IMR-90 (cell line): Measurements from ENCODE around the gene MUC6. TPM values are rescaled to one million over a fixed set of nuclear protein-coding genes. Genes with fewer than 3 reads are reported as not detected.

Experiments used
- ATAC-seq: fragments of 200-7000 bp; cut with Tn5 transposase; 2 replicates; pipeline ENCODE4 v1.9.1; 2020; ENCODE audit warnings: low read depth, mild to moderate bottlenecking, moderate library complexity
- BruUV-seq: library from RNA; stranded (reverse); fragments of 400-500 nt; replicated peaks from 2 replicates; lab custom pipeline; 2021; lab: Mats Ljungman, UMichigan
- CTCF ChIA-PET: fragments of 300-600 bp; formaldehyde crosslinking; extraction: SDS; loops from one replicate; lab custom pipeline; 2021; ENCODE audit warnings: antibody characterized with exemption; lab: Yijun Ruan, JAX
- POLR2A ChIA-PET: fragments of 300-600 bp; sonication (Branson Sonifier 250); formaldehyde crosslinking; loops from one replicate; lab custom pipeline; 2022; ENCODE audit warnings: antibody characterized with exemption; ENCODE audit not compliant: unreplicated experiment; lab: Charles Lee
- DNase-seq: peaks from one replicate; pipeline ENCODE4 v3.0.0; 2013
- H2AFZ ChIP-seq: replicated peaks from 2 replicates; pipeline ENCODE3; 2013; ENCODE audit warnings: low read length, mild to moderate bottlenecking; ENCODE audit not compliant: poor library complexity
- H2AK5ac ChIP-seq: 2 replicates; pipeline ENCODE4 v1.6.1; 2013; ENCODE audit warnings: low read depth, low read length, inconsistent platforms
- H2AK9ac ChIP-seq: replicated peaks from 2 replicates; pipeline ENCODE3; 2013; ENCODE audit warnings: mild to moderate bottlenecking, low read depth, low read length, moderate library complexity; ENCODE audit not compliant: poor library complexity
- H2BK120ac ChIP-seq: 2 replicates; pipeline ENCODE4 v1.6.1; 2013; ENCODE audit warnings: low read depth, low read length, inconsistent platforms
- H2BK15ac ChIP-seq: 3 replicates; pipeline ENCODE4 v1.6.1; 2013; ENCODE audit warnings: low read depth, low read length, inconsistent platforms
- H2BK20ac ChIP-seq: 2 replicates; pipeline ENCODE4 v1.6.1; 2013; ENCODE audit warnings: low read depth, mild to moderate bottlenecking, inconsistent platforms, low read length, moderate library complexity
- H2BK5ac ChIP-seq: 2 replicates; pipeline ENCODE4 v1.6.1; 2013; ENCODE audit warnings: mild to moderate bottlenecking, low read depth, low read length, inconsistent platforms; ENCODE audit not compliant: poor library complexity, severe bottlenecking
- H3K14ac ChIP-seq: replicated peaks from 2 replicates; pipeline ENCODE4 v1.6.1; 2013; ENCODE audit warnings: low read depth, low read length, inconsistent platforms
- H3K18ac ChIP-seq: 2 replicates; pipeline ENCODE4 v1.6.1; 2013; ENCODE audit warnings: low read depth, low read length, control low read depth
- H3K23ac ChIP-seq: 2 replicates; pipeline ENCODE4 v1.6.1; 2013; ENCODE audit warnings: low read depth, low read length, inconsistent platforms
- H3K27ac ChIP-seq: 2 replicates; pipeline ENCODE4 v1.5.1; 2013; ENCODE audit warnings: mild to moderate bottlenecking, control low read depth, low read length; ENCODE audit not compliant: insufficient read depth
- H3K27me3 ChIP-seq: 2 replicates; pipeline ENCODE4 v1.6.1; 2013; ENCODE audit warnings: low read length; ENCODE audit not compliant: control insufficient read depth, insufficient read depth
- H3K36me3 ChIP-seq: 2 replicates; pipeline ENCODE4 v1.6.1; 2013; ENCODE audit warnings: low read length, mixed read lengths; ENCODE audit not compliant: control insufficient read depth, insufficient read depth
- H3K4ac ChIP-seq: 2 replicates; pipeline ENCODE4 v1.6.1; 2013; ENCODE audit warnings: low read depth, low read length, inconsistent platforms
- H3K4me1 ChIP-seq: 2 replicates; pipeline ENCODE4 v1.6.1; 2013; ENCODE audit warnings: low read length, mixed read lengths; ENCODE audit not compliant: control insufficient read depth, insufficient read depth
- H3K4me2 ChIP-seq: 2 replicates; pipeline ENCODE4 v1.6.1; 2013; ENCODE audit warnings: low read depth, mild to moderate bottlenecking, control low read depth, low read length, moderate library complexity
- H3K4me3 ChIP-seq: 2 replicates; pipeline ENCODE4 v1.5.1; 2013; ENCODE audit warnings: low read depth, mild to moderate bottlenecking, control low read depth, low read length, moderate library complexity; ENCODE audit not compliant: insufficient read depth
- H3K56ac ChIP-seq: 2 replicates; pipeline ENCODE4 v1.6.1; 2013; ENCODE audit warnings: low read length, inconsistent platforms; ENCODE audit not compliant: insufficient read depth; ENCODE audit errors: extremely low read depth
- H3K79me1 ChIP-seq, 2 experiments: 2 replicates each; pipeline ENCODE4 v1.6.1; 2013; ENCODE audit warnings: low read length in 2 of 2, inconsistent platforms in 1 of 2, low read depth in 1 of 2
- H3K9ac ChIP-seq: 2 replicates; pipeline ENCODE4 v1.6.1; 2013; ENCODE audit warnings: low read depth, low read length, control low read depth
- H3K9me1 ChIP-seq: 2 replicates; pipeline ENCODE4 v1.6.1; 2013; ENCODE audit warnings: low read length, inconsistent platforms; ENCODE audit not compliant: insufficient read depth
- H3K9me3 ChIP-seq: 2 replicates; pipeline ENCODE4 v1.6.1; 2013; ENCODE audit warnings: low read length; ENCODE audit not compliant: control insufficient read depth, insufficient read depth
- H4K20me1 ChIP-seq: 2 replicates; pipeline ENCODE4 v1.6.1; 2013; ENCODE audit warnings: low read length, inconsistent platforms; ENCODE audit not compliant: insufficient read depth
- H4K5ac ChIP-seq: 2 replicates; pipeline ENCODE4 v1.6.1; 2013; ENCODE audit warnings: mild to moderate bottlenecking, low read depth, low read length, control low read depth
- H4K8ac ChIP-seq, 2 experiments: 2 replicates each; pipeline ENCODE4 v1.6.1; 2013; ENCODE audit warnings: low read depth in 2 of 2, low read length in 2 of 2, control low read depth in 1 of 2, inconsistent platforms in 1 of 2
- H4K91ac ChIP-seq: 2 replicates; pipeline ENCODE4 v1.6.1; 2013; ENCODE audit warnings: low read depth, low read length, inconsistent platforms; ENCODE audit not compliant: insufficient read depth
- CHD1 ChIP-seq: IDR thresholded peaks from 2 replicates; pipeline ENCODE4 v1.6.1; 2012; ENCODE audit warnings: low read depth, low read length, improper control_type of control experiment
- CTCF ChIP-seq: conservative IDR thresholded peaks from 2 replicates; pipeline ENCODE4 v1.5.1; 2012; ENCODE audit warnings: mild to moderate bottlenecking, low read depth, low read length, improper control_type of control experiment
- FOS ChIP-seq: fragments of 150-350 bp; IDR thresholded peaks from 2 replicates; pipeline ENCODE4 v1.6.1; 2016; ENCODE audit warnings: low read depth, low read length
- RFX5 ChIP-seq: IDR thresholded peaks from 2 replicates; pipeline ENCODE4 v1.8.0; 2012; ENCODE audit warnings: low read depth, mild to moderate bottlenecking, low read length, moderate library complexity
- USF2 ChIP-seq: fragments of 150-350 bp; IDR thresholded peaks from 2 replicates; pipeline ENCODE4 v1.6.1; 2017; ENCODE audit warnings: mild to moderate bottlenecking, antibody characterized with exemption, low read length, low read depth
- WGBS, 2 experiments: methylation state at CpG; one replicate each; pipeline versions ENCODE4 v1.1.5 to v1.1.7; 2013; ENCODE audit warnings: missing lambda C conversion rate in 2 of 2; ENCODE audit not compliant: insufficient read length in 1 of 2; ENCODE audit errors: extremely low coverage in 2 of 2; 5-methylcytosine and 5-hydroxymethylcytosine counted together
- dilution Hi-C: fragments of 300-500 bp; cut with HindIII; formaldehyde crosslinking; loops from one replicate; pipeline ENCODE4 v1.14.3; 2018; ENCODE audit warnings: low sequenced_read_pairs; ENCODE audit not compliant: unreplicated experiment
- in situ Hi-C: fragments of 300-500 bp; cut with MboI; formaldehyde crosslinking; loops from 3 replicates; pipeline ENCODE4 v1.14.3; 2019; ENCODE audit warnings: low sequenced_read_pairs, inconsistent platforms, mixed read lengths
- intact Hi-C: fragments of 100-400 bp; cut with micrococcal nuclease; formaldehyde crosslinking; loops from 2 replicates; pipeline ENCODE4 v1.10.0; 2022
- polyA plus RNA-seq, 3 experiments: library from polyadenylated mRNA; depleted of rRNA; stranded (reverse); fragments of >200 nt; gene quantifications; 2 replicates each; pipeline ENCODE4 v1.2.3, GENCODE V29; 2012; ENCODE audit warnings: low replicate concordance in 1 of 3
- total RNA-seq: library from RNA; depleted of rRNA; stranded (reverse); fragments of >200 nt; gene quantifications from 2 replicates; pipeline ENCODE4 v1.2.3, GENCODE V29; 2012

Gene MUC6
- total and polyA plus RNA-seq, 2 of the 4 experiments (the other 2 are of a cell fraction), result not detected

GRCh38 chr11:1074244-1075221 is 38.0 kb upstream of the MUC6 start, which contains the start of gene MUC2:
Gene MUC2 (plus strand): TSS chr11:1074874.
- intact Hi-C loops (no loop called here), in situ Hi-C loops (no loop called here), dilution Hi-C loops (no loop called here)
- no peak within 1 kb of the TSS for H2AK5ac ChIP-seq
- no peak within 1 kb of the TSS for H3K23ac ChIP-seq
- no peaks in the 10 kb centered on the region for H4K20me1 ChIP-seq
- no peak within 1 kb of the TSS for H3K14ac ChIP-seq
- H2AFZ ChIP-seq, result no peak within 1 kb of the TSS
- no peak within 1 kb of the TSS for H2BK20ac ChIP-seq
- H3K27me3 ChIP-seq, result no peaks in the 10 kb centered on the region; the same call in 1 of the 2 replicates
- no TSS peak for BruUV-seq
- 71% methylated on average over 20 of the region's 32 CpGs; no CpG with 5 or more reads in 1 of the 2 experiments for WGBS, 2 experiments
- ChIA-PET CTCF (no interaction called here), POLR2A (no interaction called here)
- no peak within 1 kb of the TSS for H4K5ac ChIP-seq
- ATAC-seq (no peak), DNase-seq (no peak)
- no peak within 1 kb of the TSS for H3K9ac ChIP-seq
- no peak within 1 kb of the TSS for H4K91ac ChIP-seq
- peak within 1 kb of the TSS in 1 of 2 experiments; percentile 5; a peak in 1 of 4 replicates for H4K8ac ChIP-seq
- H3K36me3 ChIP-seq, result no peaks in the 10 kb centered on the region
- no peak within 1 kb of the TSS for H3K4me3 ChIP-seq
- H2AK9ac ChIP-seq, result peak within 1 kb of the TSS; percentile 65
- 0 out of 2 replicates have a peak within 1 kb of the TSS, but pooled peaks have one; percentile 13 for H3K18ac ChIP-seq
- H2BK15ac ChIP-seq, result no peak within 1 kb of the TSS
- no peak within 1 kb of the TSS for H2BK120ac ChIP-seq
- H3K27ac ChIP-seq, result no peak within 1 kb of the TSS
- no peak within 1 kb of the TSS for H3K56ac ChIP-seq
- no peak within 1 kb of the TSS for H2BK5ac ChIP-seq
- no peaks in the 10 kb centered on the region for H3K9me3 ChIP-seq
- TF ChIP-seq CTCF, result no peak
- no peak for TF ChIP-seq USF2
- no peak for TF ChIP-seq FOS
- TF ChIP-seq RFX5, result no peak
- no peak for TF ChIP-seq CHD1
- no peak within 1 kb of the TSS for H3K4me2 ChIP-seq
- H3K4ac ChIP-seq, result no peak within 1 kb of the TSS
- no peaks in the 10 kb centered on the region for H3K79me1 ChIP-seq
- peaks cover 11% of the 10 kb centered on the region for H3K4me1 ChIP-seq
- no peaks in the 10 kb centered on the region for H3K9me1 ChIP-seq
